AML-193 (cell line): ENCODE data around the gene CDH13.

Experiments used
- DNase-seq, 2 experiments: peaks; one replicate each; lab custom pipeline; 2025; lab: John Stamatoyannopoulos, UW

The CDH13 gene

DNA sequence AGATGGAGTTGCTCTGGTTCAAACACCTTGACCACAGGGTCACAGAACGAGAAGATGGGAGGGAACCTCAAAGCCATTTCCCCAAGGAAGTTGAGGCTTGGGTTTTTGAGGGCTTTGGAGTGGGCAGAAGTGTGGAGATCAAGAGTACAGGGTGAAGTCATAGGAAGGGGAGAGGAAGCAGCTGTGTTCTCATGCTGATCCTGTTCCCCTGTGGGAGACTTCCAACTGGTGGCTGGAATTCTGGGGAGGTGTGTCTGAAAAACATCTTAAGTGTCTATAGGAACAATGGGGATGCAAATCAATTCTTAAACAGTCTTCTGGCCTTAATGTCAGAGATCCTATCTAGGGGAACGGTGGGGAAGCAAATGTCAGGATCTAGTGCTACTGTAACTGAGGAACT is 1142.2 kb downstream of the CDH13 start:
- DNase-seq: no peak

- DNase-seq: peak; percentile 45 to 51
These were observed 1142.7 kb downstream of the CDH13 start for GRCh38 chr16:83769397-83770008.

- no peak for DNase-seq
These were observed 1144.7 kb downstream of the CDH13 start for GRCh38 chr16:83771306-83771942.

- no peak for DNase-seq
These were observed 1146.0 kb downstream of the CDH13 start for GRCh38 chr16:83772806-83773205.

- DNase-seq: no peak
These were observed 1147.3 kb downstream of the CDH13 start for GRCh38 chr16:83774066-83774465.

DNA sequence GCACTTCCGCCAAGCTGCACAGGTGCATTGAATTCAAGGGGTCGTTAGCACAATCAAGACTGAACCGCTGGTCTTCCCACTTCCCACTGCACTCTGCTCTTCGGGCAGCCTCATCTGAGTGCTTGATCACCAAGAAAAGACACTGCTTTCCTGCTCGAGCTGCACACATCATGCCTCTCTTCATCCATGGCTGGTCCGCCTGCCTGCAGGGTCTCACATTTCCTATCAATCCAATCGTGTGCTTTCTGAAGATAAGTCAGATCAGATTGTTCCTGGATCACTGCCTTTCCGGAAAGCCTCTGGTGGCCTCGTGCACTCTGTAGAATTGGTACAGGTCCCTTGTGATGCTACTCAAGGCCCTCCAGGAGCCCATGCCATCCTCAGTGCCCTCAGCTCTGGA is 1150.2 kb downstream of the CDH13 start:
- no peak for DNase-seq

- DNase-seq: no peak
These were observed 1153.1 kb downstream of the CDH13 start for GRCh38 chr16:83779886-83780285.

- no peak for DNase-seq
These were observed 1158.7 kb downstream of the CDH13 start for GRCh38 chr16:83785455-83785854.

DNA sequence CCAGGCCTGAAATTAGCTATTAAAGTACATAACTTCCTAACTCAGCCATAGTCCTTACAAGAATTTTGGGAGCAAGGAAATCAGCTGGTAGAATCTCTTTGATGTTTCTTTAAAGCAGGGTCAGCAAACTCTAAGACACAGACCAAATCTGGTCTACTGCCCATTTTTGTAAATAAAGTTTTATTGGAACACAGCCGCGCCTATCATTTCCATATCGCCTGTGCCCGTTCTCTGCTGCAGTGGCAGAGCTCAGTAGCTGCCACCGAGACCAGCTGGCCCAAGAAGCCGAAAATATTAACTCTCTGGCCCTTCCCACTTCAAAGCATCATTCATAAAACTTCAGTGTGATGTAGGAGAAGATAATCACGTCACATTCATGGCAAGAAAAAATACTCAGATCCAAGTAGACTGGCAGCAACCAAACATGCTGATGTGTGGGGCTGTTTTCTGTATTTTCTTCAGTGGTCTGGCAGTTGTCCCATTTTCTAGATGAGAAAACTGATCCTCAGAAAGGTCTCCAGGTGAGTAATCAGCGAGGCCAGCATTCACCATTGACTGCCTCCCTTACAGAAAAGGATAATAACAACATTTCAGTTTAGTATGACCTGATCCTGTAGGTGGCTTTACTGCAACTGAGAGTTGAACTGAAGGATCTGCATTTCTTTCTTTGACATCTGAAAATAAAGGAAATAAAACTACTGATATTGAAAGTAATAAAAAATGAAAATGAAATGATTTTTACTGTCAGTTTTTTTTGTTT is 1163.1 kb downstream of the CDH13 start:
- no peak for DNase-seq

DNA sequence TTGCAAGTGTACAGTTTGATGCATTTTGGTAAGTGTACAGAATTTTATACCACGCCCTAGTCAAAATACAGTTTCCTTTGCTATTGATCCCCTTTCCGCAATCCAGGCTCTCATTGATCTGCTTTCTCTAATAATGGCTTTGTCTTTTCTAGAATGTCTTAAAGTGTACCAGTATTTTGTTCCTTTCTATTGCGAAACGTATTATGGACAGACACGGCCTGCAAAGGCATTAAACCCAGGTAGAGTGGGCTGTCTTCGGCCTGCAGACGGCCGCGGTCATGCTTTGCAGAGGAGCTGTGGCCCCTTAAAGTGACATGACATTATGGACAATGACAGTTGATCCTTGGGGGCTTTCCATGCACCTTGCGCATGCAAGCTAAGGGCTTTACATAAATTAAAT is 1165.1 kb downstream of the CDH13 start:
- DNase-seq: no peak

DNA sequence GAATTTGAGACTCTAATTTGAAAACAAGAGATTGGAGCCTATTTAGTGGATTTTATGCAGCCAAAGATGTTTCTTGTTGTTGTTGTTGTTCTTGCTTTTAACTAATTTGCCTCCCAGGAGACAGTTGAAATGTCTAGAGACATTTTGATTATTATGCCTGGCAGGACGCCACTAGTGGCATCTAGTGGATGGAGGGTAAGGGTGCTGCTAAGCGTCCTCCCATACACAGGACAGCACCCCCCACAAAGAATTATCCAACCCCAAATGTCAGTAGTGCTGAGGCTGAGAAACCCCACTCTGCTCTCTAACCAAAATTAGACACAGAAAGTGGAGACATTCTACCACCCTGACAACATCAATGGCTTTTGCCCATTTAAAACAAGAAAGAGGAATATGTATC is 1165.6 kb downstream of the CDH13 start:
- no peak for DNase-seq

GRCh38 chr16:83793179-83793578 is 1166.4 kb downstream of the CDH13 start:
- DNase-seq: no peak

GRCh38 chr16:83794860-83795554 is 1168.2 kb downstream of the CDH13 start:
- no peak for DNase-seq

DNA sequence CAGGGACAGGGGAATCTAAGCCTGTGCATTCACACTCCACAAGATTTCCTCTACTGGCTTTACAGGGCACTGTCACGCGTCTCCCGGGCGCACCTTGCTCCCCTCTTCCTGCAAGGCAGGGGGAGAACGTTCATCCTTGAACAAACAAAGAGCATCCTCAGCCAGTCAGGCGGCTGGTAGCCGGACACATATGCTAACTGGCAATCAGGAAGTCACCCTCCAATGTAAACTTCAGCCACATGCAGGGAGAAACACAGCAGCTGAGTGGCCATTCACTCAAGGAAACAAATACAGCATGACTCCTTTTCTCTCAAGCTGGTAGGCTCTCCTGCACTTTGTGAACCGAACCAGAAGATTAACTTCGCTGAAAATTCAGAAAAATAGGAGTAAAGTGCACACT is 1170.2 kb downstream of the CDH13 start:
- no peak for DNase-seq

- no peak for DNase-seq
These were observed 1172.6 kb downstream of the CDH13 start for GRCh38 chr16:83799336-83799735.

DNA sequence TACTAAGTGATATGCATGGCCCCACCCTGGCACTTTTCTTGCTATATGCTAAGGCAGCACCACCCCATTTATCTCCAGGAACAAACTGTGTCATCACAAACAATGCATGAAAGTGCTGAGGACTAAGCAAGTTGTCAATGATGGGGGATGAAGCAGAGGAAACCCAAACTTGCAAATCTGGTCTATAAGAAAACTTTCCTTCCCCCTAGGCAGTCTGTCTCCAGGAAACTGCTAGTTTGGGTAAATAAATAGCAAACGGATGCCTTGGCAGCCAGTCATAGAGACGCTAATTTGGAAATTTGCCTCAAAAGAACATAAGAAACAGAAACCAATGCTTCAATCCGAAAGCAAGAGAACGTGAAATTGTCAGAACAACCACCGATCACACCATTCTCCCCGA is 1175.4 kb downstream of the CDH13 start:
- no peak for DNase-seq

DNA sequence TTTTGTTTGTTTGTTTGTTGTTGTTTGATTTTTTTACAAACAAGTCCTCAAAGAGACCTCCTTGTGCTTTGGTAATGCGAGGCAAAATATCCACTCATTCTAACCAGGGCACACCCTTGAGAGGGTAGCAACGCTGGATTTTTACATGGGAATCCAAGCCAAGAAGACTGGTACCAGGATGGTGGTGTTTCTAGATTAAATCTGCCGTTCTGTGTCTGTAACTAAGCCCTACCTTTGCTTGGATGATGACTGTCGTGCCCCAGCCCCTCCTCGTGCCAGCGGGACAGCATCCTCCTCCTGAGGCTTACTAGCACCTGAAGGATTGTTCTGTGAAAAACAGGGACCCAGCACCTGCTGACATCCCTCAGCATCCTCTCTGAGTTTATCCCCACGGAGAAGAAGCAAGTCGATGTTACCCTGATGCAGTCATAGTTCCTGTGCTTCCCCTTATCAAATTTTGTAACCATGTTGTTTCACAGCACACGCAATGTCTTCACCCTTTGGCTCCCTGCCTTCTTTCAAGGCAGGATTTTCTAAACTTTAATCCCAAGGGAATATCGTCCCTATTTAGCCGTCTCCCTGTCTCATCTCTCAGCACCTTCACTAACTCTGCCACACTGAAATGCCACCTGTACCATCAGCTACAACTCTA is 1175.9 kb downstream of the CDH13 start:
- no peak for DNase-seq

GRCh38 chr16:83803811-83804210 is 1177.0 kb downstream of the CDH13 start:
- no peak for DNase-seq

DNA sequence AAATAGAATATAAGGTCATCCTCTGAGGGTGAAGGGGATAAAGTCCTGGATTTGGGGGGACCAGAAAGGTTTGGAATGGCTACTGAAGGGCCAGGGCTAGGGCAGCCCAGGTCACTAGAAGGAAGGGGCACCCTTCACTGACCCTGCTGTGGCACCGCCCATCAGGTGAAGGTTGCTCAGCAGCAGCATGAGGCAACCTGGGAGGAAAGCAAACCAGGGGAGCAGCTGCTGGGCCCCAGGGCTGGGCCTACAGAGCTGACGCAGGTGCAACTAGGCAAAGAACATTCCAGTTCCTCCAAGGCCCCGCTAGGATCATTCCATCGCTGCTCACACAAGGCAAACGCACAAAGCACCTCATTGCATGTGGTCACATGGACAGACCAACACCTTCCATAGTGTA is 1177.6 kb downstream of the CDH13 start:
- DNase-seq: no peak

GRCh38 chr16:83806036-83806435 is 1179.3 kb downstream of the CDH13 start:
- peak; percentile 85 to 90 for DNase-seq

- no peak for DNase-seq
These were observed 1180.0 kb downstream of the CDH13 start for GRCh38 chr16:83806731-83807130.

GRCh38 chr16:83807327-83807709 is 1180.5 kb downstream of the CDH13 start:
- DNase-seq: no peak
